22Rv1 (cell line): ENCODE results near the gene TDRD1.

ENCODE experiments used
- CTCF ChIP-seq: fragments of 450-650 bp; IDR thresholded peaks from 2 replicates; pipeline ENCODE4 v1.5.1; 2017; ENCODE audit warnings: mild to moderate bottlenecking
- ZFX ChIP-seq: fragments of 450-650 bp; IDR thresholded peaks from 2 replicates; pipeline ENCODE4 v1.6.1; 2017; ENCODE audit warnings: antibody characterized with exemption, borderline replicate concordance

GRCh38 chr10:114166043-114166442, 13.1 kb upstream of the TDRD1 start:
- TF ChIP-seq CTCF, result no peak
- TF ChIP-seq ZFX, result no peak
